Measurements from ENCODE around the gene MCL1.
A peak's percentile ranks its signal among the peaks of the same experiment; 100 is the strongest.
"Not testable (repeated sequence)": the region's sequence is repeated elsewhere in the genome, so short reads cannot be mapped to it uniquely, and the experiment has no call there.

Gene MCL1

GRCh38 chr1:150601540-150601939 is 22.1 kb upstream of the MCL1 start:
- no peak for DNase-seq

DNA sequence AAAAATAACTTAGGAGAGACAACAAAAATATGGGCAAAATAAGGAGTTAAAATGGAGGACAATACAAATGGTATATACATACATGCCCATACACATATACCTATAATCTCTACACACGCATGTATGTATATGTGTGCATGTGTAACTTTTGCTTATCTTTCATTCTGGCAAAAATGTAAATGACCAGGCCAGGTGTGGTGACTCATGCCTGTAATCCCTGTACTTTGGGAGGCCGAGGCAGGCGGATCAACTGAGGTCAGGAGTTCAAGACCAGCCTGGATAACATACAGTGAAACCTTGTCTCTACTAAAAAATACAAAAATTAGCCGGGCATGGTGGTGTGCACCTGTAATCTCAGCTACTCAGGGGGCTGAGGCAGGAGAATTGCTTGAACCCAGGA is 18.9 kb upstream of the MCL1 start:
- not testable (repeated sequence) for DNase-seq

DNA sequence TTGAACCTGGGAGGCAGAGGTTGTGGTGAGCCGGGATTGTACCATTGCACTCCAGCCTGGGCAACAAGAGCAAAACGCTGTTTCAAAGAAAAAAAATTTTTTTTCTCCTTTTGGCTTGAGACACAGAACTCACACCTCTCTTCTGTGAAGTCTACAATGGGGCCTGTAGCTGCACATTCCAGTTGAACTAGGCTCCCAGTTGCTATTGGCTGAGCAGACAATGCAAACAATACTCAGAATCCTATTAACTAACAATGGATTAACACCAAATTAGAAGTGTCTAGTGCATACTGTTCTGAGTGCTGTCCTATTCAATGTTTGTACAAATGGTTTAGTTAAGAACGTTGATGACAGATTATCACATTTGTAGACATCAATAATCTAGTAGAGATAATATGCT is 17.6 kb upstream of the MCL1 start:
- no peak for DNase-seq

DNA sequence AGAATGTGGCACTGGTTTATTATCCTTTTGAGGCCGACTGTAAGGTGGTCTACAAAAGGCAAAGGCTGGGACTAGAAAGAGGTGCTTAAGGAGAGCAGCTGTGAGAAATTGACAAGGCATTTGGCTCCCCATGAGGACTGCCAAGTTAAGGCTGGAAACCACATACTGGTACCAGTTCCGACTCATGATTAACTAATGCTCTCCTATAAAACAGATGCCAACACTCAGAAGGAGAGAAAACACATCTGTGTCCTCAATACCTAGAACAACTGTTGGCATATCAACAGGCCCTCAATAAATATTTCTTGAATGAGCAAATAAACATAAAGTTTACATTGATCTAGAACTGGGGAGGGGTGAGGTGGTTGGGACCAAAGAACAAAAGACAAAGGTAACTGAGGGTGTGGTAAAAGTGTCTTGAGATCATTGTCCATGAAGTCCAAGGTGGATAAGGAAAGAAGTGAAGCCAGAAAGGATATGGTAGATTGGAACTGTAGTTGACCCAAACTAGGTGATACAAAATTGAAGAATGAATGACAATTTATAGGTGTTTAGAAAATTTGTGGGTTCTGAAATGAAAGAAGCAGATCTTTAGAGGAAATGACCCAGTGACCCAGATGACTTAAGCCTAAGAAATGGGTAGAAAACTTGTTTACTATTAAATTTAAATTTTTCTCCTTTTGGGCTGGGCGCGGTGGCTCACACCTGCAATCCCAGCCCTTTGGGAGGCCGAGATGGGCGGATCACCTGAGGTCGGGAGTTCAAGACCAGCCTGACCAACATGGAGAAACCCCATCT is 16.9 kb upstream of the MCL1 start:
- DNase-seq = no peak

GRCh38 chr1:150582371-150582770 is 3.0 kb upstream of the MCL1 start:
- no peak for DNase-seq

GRCh38 chr1:150581962-150582361 is 2.6 kb upstream of the MCL1 start:
- not testable (repeated sequence) for DNase-seq

- DNase-seq = not testable (repeated sequence)
Measured at GRCh38 chr1:150581437-150581836, 2.0 kb upstream of the MCL1 start.

GRCh38 chr1:150580966-150581365 is 1.6 kb upstream of the MCL1 start:
- not testable (repeated sequence) for DNase-seq

GRCh38 chr1:150579945-150580642 is 684 bp upstream of the MCL1 start:
- no peak for DNase-seq

- peak in 1 of 2 donors; percentile 49 for DNase-seq
Measured at GRCh38 chr1:150578272-150579109, 919 bp downstream of the MCL1 start.

- DNase-seq = no peak
Measured at GRCh38 chr1:150577557-150578271, 1.7 kb downstream of the MCL1 start.

DNA sequence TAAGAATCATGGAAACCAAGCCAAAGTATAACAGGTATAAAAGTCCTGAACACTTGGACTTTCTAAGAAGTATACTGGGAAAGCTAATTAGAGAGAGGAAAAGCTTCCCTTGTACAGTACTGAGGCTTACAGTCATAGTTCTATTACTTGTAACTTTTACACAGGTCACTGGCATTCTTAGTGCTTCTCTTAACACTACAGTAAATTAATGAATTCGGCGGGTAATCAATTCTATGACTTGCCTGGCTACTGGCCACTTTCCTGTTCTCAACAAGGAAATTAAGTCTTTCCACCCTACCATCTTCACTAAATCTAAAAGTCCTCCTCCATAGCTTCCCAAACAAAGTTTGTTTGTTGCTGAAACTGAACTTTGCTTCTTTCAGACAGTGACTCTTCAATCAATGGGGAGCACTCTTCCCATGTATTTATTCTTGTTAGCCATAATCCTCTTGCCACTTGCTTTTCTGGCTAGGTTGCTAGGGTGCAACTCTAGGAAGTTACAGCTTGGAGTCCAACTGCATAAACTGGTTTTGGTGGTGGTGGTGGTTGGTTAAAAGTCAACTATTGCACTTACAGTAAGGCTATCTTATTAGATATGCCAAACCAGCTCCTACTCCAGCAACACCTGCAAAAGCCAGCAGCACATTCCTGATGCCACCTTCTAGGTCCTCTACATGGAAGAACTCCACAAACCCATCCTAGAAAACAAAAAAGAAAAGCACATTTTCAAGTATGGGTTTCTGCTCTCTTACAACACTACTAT is 2.4 kb downstream of the MCL1 start:
- no peak for DNase-seq

DNA sequence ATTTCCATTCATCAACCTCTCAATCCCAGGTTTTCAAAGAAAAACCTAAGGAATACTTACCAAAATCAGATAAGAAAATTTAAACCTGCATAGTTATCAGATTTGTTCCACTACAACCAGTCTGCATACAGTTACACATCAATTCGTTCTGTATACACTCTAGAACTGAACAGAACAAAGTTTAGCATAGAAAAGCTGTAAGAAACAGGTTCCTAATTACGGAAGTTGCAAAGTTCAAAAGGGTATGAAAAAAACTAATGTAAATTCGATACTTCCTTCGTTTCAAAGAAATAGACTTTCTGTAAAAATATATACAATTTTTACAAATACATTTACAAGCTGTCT is 3.1 kb downstream of the MCL1 start:
- DNase-seq = no peak

DNA sequence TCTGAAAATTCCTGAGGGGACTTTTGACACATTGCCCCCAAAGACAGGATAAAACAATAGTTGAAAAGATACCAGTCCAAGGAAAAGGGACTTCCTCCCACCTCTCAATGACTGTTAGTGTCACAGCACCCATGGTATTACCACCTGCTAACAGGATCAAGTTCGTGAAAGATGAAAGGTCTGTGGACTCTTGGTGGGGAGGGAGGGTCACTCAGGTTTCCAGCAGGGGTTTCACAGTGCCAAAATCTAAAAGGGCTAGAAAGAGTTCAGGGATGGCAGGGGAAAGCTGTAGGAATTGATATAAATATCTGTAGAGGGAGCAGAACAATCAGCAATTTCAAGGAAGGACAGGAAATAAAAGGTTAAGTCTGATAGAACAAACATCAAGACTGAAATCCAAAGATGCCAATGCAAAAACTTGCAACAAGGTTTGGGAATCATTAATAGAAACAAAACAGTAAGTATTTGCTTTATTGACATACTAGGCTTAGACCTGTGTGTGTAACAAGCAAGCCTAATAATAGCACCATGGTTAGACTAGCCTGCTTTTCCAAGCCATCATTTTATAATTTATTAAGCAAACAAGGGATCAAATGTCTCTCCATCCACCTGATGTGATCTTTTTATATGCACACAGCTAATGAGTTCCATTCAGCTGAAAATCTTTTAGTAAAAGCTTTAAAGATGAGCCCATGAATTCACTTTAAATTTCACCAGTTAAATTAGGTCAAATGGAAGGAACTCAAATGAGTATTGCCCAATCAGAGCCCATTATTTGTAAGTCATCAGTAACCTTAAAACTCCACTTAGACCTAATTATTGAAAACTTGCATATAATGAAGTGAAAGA is 3.7 kb downstream of the MCL1 start:
- DNase-seq = no peak

- no peak for DNase-seq
Measured at GRCh38 chr1:150575072-150575489, 4.3 kb downstream of the MCL1 start.

GRCh38 chr1:150574260-150575071 is 4.9 kb downstream of the MCL1 start:
- no peak for DNase-seq

GRCh38 chr1:150573648-150574071 is 5.8 kb downstream of the MCL1 start:
- DNase-seq = not testable (repeated sequence)

DNA sequence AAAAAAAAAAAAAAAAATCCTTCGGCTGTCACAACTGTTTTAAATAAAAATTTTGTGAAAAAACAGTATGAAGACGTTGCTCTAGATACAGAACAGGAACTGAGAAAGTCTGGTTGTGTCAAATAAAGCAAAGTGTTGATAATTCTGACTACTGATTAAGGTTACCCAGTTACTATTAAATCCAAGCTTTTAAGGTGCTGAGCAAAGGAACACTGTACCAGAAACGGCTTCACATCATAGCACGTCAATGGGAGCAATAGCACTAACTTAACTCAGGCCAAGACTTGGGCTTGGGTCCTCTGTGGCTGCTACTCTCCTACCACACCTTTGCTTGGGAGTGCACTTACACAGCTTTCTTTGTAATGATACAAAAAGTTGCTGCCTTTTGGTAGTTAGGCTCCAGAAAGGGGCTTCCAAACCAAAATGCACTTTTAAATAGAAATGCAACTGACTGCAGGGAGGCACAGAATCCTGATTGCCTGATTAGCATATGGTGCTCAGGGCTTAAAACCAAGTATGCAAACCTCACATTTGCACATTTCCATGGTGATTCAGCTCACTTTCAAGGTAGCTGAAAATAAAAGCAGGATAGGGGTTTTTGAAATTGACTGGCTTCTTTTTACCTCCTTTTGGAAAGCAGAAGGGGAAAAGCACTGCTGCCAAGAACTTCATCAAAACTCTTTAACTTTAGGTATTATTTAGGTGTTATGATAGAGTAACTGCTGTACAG is 6.3 kb downstream of the MCL1 start:
- no peak for DNase-seq

GRCh38 chr1:150568594-150568966 is 10.8 kb downstream of the MCL1 start:
- DNase-seq = no peak
